CMK (cell line): Measurements from ENCODE around the gene ENTREP3.

Experiments used
- DNase-seq: peaks from one replicate; pipeline ENCODE4 v3.0.0-alpha.2; 2010; ENCODE audit warnings: low read depth

ENTREP3 gene

DNA sequence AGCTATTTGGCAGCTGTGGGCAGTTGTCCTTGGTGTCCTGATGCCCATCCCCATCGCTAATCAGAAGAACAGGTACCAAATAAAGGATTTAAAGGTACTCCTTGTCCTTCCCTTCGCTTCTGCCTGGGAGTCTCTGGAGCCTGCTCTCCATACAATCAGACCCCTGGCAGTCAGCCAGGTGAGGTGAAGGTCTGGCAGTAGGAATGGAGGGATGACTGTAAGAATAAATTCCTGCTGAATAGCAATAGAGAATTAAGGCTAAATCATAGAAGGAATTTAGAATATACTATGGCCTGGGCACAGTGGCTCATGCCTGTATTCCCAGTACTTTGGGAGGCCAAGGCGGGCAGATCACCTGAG, 56.8 kb downstream of the ENTREP3 start:
- DNase-seq, result no peak

DNA sequence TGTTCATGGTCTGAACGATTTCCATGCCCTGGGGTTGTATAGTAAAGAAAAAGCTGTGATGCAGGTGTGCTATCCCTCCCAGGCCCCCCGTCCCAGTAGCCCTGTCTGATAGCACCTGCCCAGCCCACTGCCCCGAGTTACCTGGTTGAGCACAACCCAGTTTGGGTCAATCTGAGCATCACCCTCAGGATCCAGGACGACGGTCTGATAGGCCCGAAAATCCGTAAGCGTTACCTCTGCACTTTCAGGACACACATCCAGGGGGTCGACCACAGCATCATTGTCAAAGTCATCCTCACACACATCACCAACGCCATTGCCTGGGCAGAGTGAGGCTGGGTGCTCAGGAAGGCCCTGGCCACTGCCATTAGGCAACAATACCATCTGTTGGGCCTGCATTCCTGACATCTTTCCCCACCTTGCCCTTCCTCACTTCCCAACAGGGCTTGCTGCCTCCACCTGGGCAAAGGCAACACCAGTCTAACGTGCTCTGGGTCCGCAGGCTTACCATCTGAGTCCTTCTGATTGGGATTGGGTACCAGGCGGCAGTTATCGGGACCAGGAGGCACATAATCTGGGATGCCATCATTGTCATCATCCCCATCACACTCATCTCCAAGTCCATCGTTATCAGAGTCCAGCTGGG, 57.3 kb downstream of the ENTREP3 start:
- no peak for DNase-seq
